Measurements from ENCODE around the gene GLRX.

- TF ChIP-seq, protein P1, sequence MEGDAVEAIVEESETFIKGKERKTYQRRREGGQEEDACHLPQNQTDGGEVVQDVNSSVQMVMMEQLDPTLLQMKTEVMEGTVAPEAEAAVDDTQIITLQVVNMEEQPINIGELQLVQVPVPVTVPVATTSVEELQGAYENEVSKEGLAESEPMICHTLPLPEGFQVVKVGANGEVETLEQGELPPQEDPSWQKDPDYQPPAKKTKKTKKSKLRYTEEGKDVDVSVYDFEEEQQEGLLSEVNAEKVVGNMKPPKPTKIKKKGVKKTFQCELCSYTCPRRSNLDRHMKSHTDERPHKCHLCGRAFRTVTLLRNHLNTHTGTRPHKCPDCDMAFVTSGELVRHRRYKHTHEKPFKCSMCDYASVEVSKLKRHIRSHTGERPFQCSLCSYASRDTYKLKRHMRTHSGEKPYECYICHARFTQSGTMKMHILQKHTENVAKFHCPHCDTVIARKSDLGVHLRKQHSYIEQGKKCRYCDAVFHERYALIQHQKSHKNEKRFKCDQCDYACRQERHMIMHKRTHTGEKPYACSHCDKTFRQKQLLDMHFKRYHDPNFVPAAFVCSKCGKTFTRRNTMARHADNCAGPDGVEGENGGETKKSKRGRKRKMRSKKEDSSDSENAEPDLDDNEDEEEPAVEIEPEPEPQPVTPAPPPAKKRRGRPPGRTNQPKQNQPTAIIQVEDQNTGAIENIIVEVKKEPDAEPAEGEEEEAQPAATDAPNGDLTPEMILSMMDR (IDR thresholded peaks at IDR 0.05) = no peak
- no peak for TF ChIP-seq POLR2AphosphoS5 (IDR thresholded peaks at IDR 0.05)
Observed at GRCh38 chr5:95830226-95830625, 7.7 kb upstream of the GLRX start.

Data from esophagus muscularis mucosa (tissue), 3 donors.